Right cardiac atrium (tissue), 5 donors: ENCODE data around the gene CD7. TPM values are rescaled to one million over a fixed set of nuclear protein-coding genes. Genes with fewer than 3 reads are reported as not detected.

Source experiments
- ATAC-seq, 2 donors: fragments of 200-7000 bp; cut with Tn5 transposase; one replicate each; pipeline versions ENCODE4 v1.8.0 to v1.9.1; 2020; ENCODE audit warnings: moderate library complexity in 2 of 2, mild to moderate bottlenecking in 1 of 2
- DNase-seq, 3 donors: peaks; one replicate each; pipeline ENCODE4 v3.0.0-alpha.2; 2020
- H3K27ac ChIP-seq: one replicate; pipeline ENCODE4 v1.5.1; 2013; ENCODE audit warnings: mild to moderate bottlenecking, low read length, control low read depth, moderate library complexity
- H3K27me3 ChIP-seq: one replicate; pipeline ENCODE4 v1.6.1; 2013; ENCODE audit not compliant: control insufficient read depth, insufficient read depth
- H3K4me1 ChIP-seq: one replicate; pipeline ENCODE4 v1.6.1; 2013; ENCODE audit warnings: low read length; ENCODE audit not compliant: control insufficient read depth, insufficient read depth
- H3K4me3 ChIP-seq: one replicate; pipeline ENCODE4 v1.5.1; 2013; ENCODE audit warnings: low read length, control low read depth
- H3K9me3 ChIP-seq: one replicate; pipeline ENCODE4 v1.6.1; 2013; ENCODE audit warnings: low read length; ENCODE audit not compliant: control insufficient read depth
- WGBS: extraction: QIAGEN DNeasy Blood & Tissue Kit; methylation state at CpG from one replicate; pipeline ENCODE4 v1.1.7; 2013; 5-methylcytosine and 5-hydroxymethylcytosine counted together
- intact Hi-C, 4 donors: fragments of 100-400 bp; cut with DNase I; formaldehyde crosslinking; loops; one replicate each; pipeline versions ENCODE4 v1.11.0 to v1.14.0; 2022 to 2023
- polyA plus RNA-seq: library from polyadenylated mRNA; stranded (reverse); fragments of 200-250 nt; gene quantifications from one replicate; pipeline ENCODE4 v1.2.3, GENCODE V29; 2013
- total RNA-seq, 4 donors: library from RNA; stranded (reverse); fragmentation: NEBNext Ultra II Directional; extraction: Animal tissue kit (Norgen Biotek cat#: 25700); gene quantifications; one replicate each; pipeline ENCODE4 v1.2.1, GENCODE V29; 2021
- donor health status: healthy with polysubstance abuse.
- donor health status: DM: no; HTN: yes; CAD: no.
- donor health status: DM: no; HTN: no; CAD: no.
- donor health status: DM: no; HTN: yes; CAD: no; lungs with severe emphysema.
- donor health status: DM: yes; HTN: yes; CAD: no.

CD7 gene
- total and polyA plus RNA-seq, 5 donors = 0.31 to 1.4 (median 0.56) TPM

GRCh38 chr17:82333279-82334171 lies 16.1 kb upstream of the CD7 start, which contains the start of gene SECTM1:
Gene SECTM1 (minus strand): TSS chr17:82333766. CDS start chr17:82327240, 6,526 bp downstream.
- Histone ChIP-seq H3K27ac (no peak within 1 kb of the TSS), H3K4me1 (peaks cover 5% of the 10 kb centered on the region), H3K27me3 (no peaks in the 10 kb centered on the region), H3K4me3 (peak within 1 kb of the TSS; percentile 66), H3K9me3 (no peaks in the 10 kb centered on the region)
- DNase-seq (peak; percentile 57 to 87 (median 85)), ATAC-seq (peak; percentile 34 to 55)
- 3% methylated on average over 90 of the region's 90 CpGs for WGBS
- intact Hi-C loops = no loop called here

- DNase-seq (peak; percentile 53 to 79 (median 79)), ATAC-seq (peak; percentile 22 to 25)
- peaks cover 5% of the 10 kb centered on the region for H3K4me1 ChIP-seq
- WGBS = 23% methylated on average over 32 of the region's 32 CpGs
- H3K9me3 ChIP-seq = no peaks in the 10 kb centered on the region
- no peak overlapping the region for H3K27ac ChIP-seq
- H3K27me3 ChIP-seq = no peaks in the 10 kb centered on the region
- peak overlapping the region; percentile 66 for H3K4me3 ChIP-seq
- intact Hi-C loops = no loop called here
Observed at GRCh38 chr17:82332669-82333278, 15.4 kb upstream of the CD7 start.

- intact Hi-C loops = no loop called here
- Histone ChIP-seq H3K4me3 (no peak overlapping the region), H3K9me3 (no peaks in the 10 kb centered on the region), H3K27me3 (no peaks in the 10 kb centered on the region), H3K27ac (no peak overlapping the region), H3K4me1 (peaks cover 5% of the 10 kb centered on the region)
- DNase-seq (no peak), ATAC-seq (no peak)
- WGBS = 88% methylated on average over 25 of the region's 25 CpGs
Observed at GRCh38 chr17:82331345-82331939, 14.0 kb upstream of the CD7 start.

- no peak overlapping the region for H3K27ac ChIP-seq
- intact Hi-C loops = no loop called here
- no peaks in the 10 kb centered on the region for H3K27me3 ChIP-seq
- peak in 2 of 3 donors; percentile 77 to 79 for DNase-seq
- WGBS = 41% methylated on average over 28 of the region's 28 CpGs
- H3K4me1 ChIP-seq = peaks cover 5% of the 10 kb centered on the region
- H3K9me3 ChIP-seq = no peaks in the 10 kb centered on the region
- H3K4me3 ChIP-seq = no peak overlapping the region
- ATAC-seq = no peak
Observed at GRCh38 chr17:82330322-82331239, 13.2 kb upstream of the CD7 start.

GRCh38 chr17:82329683-82330321 lies 12.4 kb upstream of the CD7 start:
- Histone ChIP-seq H3K4me1 (peaks cover 5% of the 10 kb centered on the region), H3K4me3 (no peak overlapping the region), H3K27me3 (no peaks in the 10 kb centered on the region), H3K27ac (no peak overlapping the region), H3K9me3 (no peaks in the 10 kb centered on the region)
- intact Hi-C loops = loop anchor here in 3 of 4 donors (10.0 kb wide), 2 partner anchors 95 to 125 kb away; no protein-coding TSS in a partner anchor
- 78% methylated on average over 19 of the region's 19 CpGs for WGBS
- ATAC-seq (no peak), DNase-seq (peak in 1 of 3 donors; percentile 56)

- WGBS = 87% methylated on average over 15 of the region's 15 CpGs
- no peaks in the 10 kb centered on the region for H3K9me3 ChIP-seq
Observed at GRCh38 chr17:82328994-82329507, 11.6 kb upstream of the CD7 start.

GRCh38 chr17:82328141-82328993 lies 11.0 kb upstream of the CD7 start:
- no peaks in the 10 kb centered on the region for H3K27me3 ChIP-seq

More at GRCh38 chr17:82328994-82329507, 11.6 kb upstream of the CD7 start:
- Histone ChIP-seq H3K4me3 (no peak overlapping the region), H3K27me3 (no peaks in the 10 kb centered on the region), H3K4me1 (peaks cover 5% of the 10 kb centered on the region), H3K27ac (no peak overlapping the region)
- DNase-seq (peak in 1 of 3 donors; percentile 53), ATAC-seq (no peak)
- intact Hi-C loops = loop anchor here in 3 of 4 donors (10.0 kb wide), 2 partner anchors 94 to 124 kb away; no protein-coding TSS in a partner anchor

GRCh38 chr17:82327757-82328140 lies 10.3 kb upstream of the CD7 start:
- Histone ChIP-seq H3K27ac (no peak overlapping the region), H3K4me1 (peaks cover 2% of the 10 kb centered on the region), H3K27me3 (no peaks in the 10 kb centered on the region), H3K9me3 (no peaks in the 10 kb centered on the region), H3K4me3 (no peak overlapping the region)
- intact Hi-C loops = loop anchor here in 3 of 4 donors (10.0 kb wide), 2 partner anchors 93 to 123 kb away; no protein-coding TSS in a partner anchor
- ATAC-seq (no peak), DNase-seq (no peak)
- 59% methylated on average over 16 of the region's 16 CpGs for WGBS

More at GRCh38 chr17:82328141-82328993, 11.0 kb upstream of the CD7 start:
- Histone ChIP-seq H3K4me3 (no peak overlapping the region), H3K9me3 (no peaks in the 10 kb centered on the region), H3K27ac (no peak overlapping the region), H3K4me1 (peaks cover 5% of the 10 kb centered on the region)
- intact Hi-C loops = loop anchor here in 3 of 4 donors (10.0 kb wide), 2 partner anchors 94 to 124 kb away; no protein-coding TSS in a partner anchor
- 73% methylated on average over 28 of the region's 28 CpGs for WGBS
- DNase-seq (peak in 1 of 3 donors; percentile 50), ATAC-seq (no peak)

GRCh38 chr17:82327289-82327688 lies 9.9 kb upstream of the CD7 start:
- ATAC-seq (no peak), DNase-seq (no peak)
- H3K27me3 ChIP-seq = no peaks in the 10 kb centered on the region
- H3K4me1 ChIP-seq = no peaks in the 10 kb centered on the region
- no peak overlapping the region for H3K27ac ChIP-seq
- intact Hi-C loops = loop anchor here in 3 of 4 donors (10.0 kb wide), 2 partner anchors 92 to 122 kb away; no protein-coding TSS in a partner anchor
- H3K9me3 ChIP-seq = no peaks in the 10 kb centered on the region
- WGBS = 67% methylated on average over 15 of the region's 15 CpGs
- H3K4me3 ChIP-seq = no peak overlapping the region
